HEK293 (cell line): ENCODE data around the gene BMP4.

Source experiments
- KLF16 ChIP-seq: fragments of 450-650 bp; formaldehyde crosslinking; IDR thresholded peaks from 2 replicates; pipeline ENCODE4 v1.5.1; 2017; ENCODE audit warnings: missing biosample characterization, missing genetic modification characterization
- MEIS1 ChIP-seq: sonication (generic); formaldehyde crosslinking; IDR thresholded peaks from 2 replicates; pipeline ENCODE4 v1.8.1; 2022; ENCODE audit warnings: missing genetic modification reagents, mild to moderate bottlenecking, borderline replicate concordance
- SETDB1 ChIP-seq: IDR thresholded peaks from one replicate; pipeline ENCODE4 v1.6.1; 2017; ENCODE audit warnings: mild to moderate bottlenecking, low read length, moderate library complexity, mixed read lengths; ENCODE audit not compliant: insufficient read length
- SP2 ChIP-seq: fragments of 450-650 bp; formaldehyde crosslinking; IDR thresholded peaks from 2 replicates; pipeline ENCODE4 v1.5.1; 2016; ENCODE audit warnings: missing biosample characterization, missing genetic modification characterization
- ZNF311 ChIP-seq: fragments of 450-650 bp; formaldehyde crosslinking; IDR thresholded peaks from 2 replicates; pipeline ENCODE4 v1.5.1; 2017; ENCODE audit warnings: missing biosample characterization, missing genetic modification characterization, borderline replicate concordance
- ZNF530 ChIP-seq: fragments of 450-650 bp; formaldehyde crosslinking; IDR thresholded peaks from 2 replicates; pipeline ENCODE4 v1.5.1; 2016; ENCODE audit warnings: low read depth, missing biosample characterization, missing genetic modification characterization
- ZNF776 ChIP-seq: fragments of 450-650 bp; formaldehyde crosslinking; IDR thresholded peaks from 2 replicates; pipeline ENCODE4 v1.5.0; 2017; ENCODE audit warnings: missing biosample characterization, missing genetic modification characterization, borderline replicate concordance
- ZSCAN23 ChIP-seq: fragments of 450-650 bp; formaldehyde crosslinking; IDR thresholded peaks from 2 replicates; pipeline ENCODE4 v1.5.1; 2016; ENCODE audit warnings: missing biosample characterization, missing genetic modification characterization
- TF ChIP-seq, protein P1 (sequence below): fragments of 450-650 bp; formaldehyde crosslinking; IDR thresholded peaks from 2 replicates; pipeline ENCODE4 v1.5.1; 2016; ENCODE audit warnings: missing biosample characterization, missing genetic modification characterization
- TF ChIP-seq, protein P2 (sequence below): fragments of 450-650 bp; formaldehyde crosslinking; IDR thresholded peaks from 2 replicates; pipeline ENCODE4 v1.5.1; 2016; ENCODE audit warnings: missing biosample characterization, missing genetic modification characterization, borderline replicate concordance
- TF ChIP-seq, protein P3 (sequence below): fragments of 450-650 bp; formaldehyde crosslinking; IDR thresholded peaks from 2 replicates; pipeline ENCODE4 v1.5.1; 2016; ENCODE audit warnings: missing biosample characterization, missing genetic modification characterization, borderline replicate concordance
- TF ChIP-seq, protein P4 (sequence below): fragments of 450-650 bp; formaldehyde crosslinking; IDR thresholded peaks from 2 replicates; pipeline ENCODE4 v1.5.1; 2016; ENCODE audit warnings: missing biosample characterization, missing genetic modification characterization

DNA sequence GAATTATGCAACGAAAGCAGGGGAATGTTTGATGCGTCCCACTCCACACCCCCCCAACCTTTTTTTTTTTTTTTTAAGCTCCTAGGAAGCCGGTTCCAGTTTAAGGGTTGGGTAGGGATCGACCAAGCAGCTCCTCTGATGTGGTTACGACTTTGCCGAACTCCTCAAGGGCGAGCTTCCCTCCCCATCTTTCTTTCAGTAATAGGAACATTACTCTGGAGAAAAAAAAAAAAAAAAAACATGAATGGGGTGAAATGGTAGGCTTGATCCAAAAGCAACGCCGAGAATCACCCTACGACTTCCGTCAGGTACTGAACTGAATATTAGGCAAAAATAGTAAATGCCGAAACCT is 9.6 kb downstream of the BMP4 start:
- TF ChIP-seq KLF16 (tag by site-specific recombination) = no peak
- TF ChIP-seq MEIS1 = no peak
- TF ChIP-seq SETDB1 = no peak
- TF ChIP-seq, protein P1, sequence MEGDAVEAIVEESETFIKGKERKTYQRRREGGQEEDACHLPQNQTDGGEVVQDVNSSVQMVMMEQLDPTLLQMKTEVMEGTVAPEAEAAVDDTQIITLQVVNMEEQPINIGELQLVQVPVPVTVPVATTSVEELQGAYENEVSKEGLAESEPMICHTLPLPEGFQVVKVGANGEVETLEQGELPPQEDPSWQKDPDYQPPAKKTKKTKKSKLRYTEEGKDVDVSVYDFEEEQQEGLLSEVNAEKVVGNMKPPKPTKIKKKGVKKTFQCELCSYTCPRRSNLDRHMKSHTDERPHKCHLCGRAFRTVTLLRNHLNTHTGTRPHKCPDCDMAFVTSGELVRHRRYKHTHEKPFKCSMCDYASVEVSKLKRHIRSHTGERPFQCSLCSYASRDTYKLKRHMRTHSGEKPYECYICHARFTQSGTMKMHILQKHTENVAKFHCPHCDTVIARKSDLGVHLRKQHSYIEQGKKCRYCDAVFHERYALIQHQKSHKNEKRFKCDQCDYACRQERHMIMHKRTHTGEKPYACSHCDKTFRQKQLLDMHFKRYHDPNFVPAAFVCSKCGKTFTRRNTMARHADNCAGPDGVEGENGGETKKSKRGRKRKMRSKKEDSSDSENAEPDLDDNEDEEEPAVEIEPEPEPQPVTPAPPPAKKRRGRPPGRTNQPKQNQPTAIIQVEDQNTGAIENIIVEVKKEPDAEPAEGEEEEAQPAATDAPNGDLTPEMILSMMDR = no peak
- no peak for TF ChIP-seq ZNF311 (tag by site-specific recombination)
- TF ChIP-seq, protein P2, sequence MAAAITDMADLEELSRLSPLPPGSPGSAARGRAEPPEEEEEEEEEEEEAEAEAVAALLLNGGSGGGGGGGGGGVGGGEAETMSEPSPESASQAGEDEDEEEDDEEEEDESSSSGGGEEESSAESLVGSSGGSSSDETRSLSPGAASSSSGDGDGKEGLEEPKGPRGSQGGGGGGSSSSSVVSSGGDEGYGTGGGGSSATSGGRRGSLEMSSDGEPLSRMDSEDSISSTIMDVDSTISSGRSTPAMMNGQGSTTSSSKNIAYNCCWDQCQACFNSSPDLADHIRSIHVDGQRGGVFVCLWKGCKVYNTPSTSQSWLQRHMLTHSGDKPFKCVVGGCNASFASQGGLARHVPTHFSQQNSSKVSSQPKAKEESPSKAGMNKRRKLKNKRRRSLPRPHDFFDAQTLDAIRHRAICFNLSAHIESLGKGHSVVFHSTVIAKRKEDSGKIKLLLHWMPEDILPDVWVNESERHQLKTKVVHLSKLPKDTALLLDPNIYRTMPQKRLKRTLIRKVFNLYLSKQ (tag by site-specific recombination) = no peak
- TF ChIP-seq ZSCAN23 (tag by site-specific recombination) = no peak
- no peak for TF ChIP-seq ZNF776 (tag by site-specific recombination)
- TF ChIP-seq ZNF530 (tag by site-specific recombination) = no peak
- no peak for TF ChIP-seq SP2 (tag by site-specific recombination)
- TF ChIP-seq, protein P3, sequence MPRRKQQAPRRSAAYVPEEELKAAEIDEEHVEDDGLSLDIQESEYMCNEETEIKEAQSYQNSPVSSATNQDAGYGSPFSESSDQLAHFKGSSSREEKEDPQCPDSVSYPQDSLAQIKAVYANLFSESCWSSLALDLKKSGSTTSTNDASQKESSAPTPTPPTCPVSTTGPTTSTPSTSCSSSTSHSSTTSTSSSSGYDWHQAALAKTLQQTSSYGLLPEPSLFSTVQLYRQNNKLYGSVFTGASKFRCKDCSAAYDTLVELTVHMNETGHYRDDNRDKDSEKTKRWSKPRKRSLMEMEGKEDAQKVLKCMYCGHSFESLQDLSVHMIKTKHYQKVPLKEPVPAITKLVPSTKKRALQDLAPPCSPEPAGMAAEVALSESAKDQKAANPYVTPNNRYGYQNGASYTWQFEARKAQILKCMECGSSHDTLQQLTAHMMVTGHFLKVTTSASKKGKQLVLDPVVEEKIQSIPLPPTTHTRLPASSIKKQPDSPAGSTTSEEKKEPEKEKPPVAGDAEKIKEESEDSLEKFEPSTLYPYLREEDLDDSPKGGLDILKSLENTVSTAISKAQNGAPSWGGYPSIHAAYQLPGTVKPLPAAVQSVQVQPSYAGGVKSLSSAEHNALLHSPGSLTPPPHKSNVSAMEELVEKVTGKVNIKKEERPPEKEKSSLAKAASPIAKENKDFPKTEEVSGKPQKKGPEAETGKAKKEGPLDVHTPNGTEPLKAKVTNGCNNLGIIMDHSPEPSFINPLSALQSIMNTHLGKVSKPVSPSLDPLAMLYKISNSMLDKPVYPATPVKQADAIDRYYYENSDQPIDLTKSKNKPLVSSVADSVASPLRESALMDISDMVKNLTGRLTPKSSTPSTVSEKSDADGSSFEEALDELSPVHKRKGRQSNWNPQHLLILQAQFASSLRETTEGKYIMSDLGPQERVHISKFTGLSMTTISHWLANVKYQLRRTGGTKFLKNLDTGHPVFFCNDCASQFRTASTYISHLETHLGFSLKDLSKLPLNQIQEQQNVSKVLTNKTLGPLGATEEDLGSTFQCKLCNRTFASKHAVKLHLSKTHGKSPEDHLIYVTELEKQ (tag by site-specific recombination) = no peak
- TF ChIP-seq, protein P4, sequence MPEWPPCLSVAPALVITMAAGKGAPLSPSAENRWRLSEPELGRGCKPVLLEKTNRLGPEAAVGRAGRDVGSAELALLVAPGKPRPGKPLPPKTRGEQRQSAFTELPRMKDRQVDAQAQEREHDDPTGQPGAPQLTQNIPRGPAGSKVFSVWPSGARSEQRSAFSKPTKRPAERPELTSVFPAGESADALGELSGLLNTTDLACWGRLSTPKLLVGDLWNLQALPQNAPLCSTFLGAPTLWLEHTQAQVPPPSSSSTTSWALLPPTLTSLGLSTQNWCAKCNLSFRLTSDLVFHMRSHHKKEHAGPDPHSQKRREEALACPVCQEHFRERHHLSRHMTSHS = no peak
